Stimulated activated naive CD8-positive, alpha-beta T cell treated with anti-CD3 and anti-CD28 coated beads, Interleukin-15, amount 100 ng/mL, for 72 hours (primary cell): ENCODE measurements around the gene PDLIM7.

Source experiments
- ATAC-seq: fragments of 150-1000 bp; cut with Tn5 transposase; 2 replicates; pipeline ENCODE4 v1.10.0; 2021; ENCODE audit warnings: mild to moderate bottlenecking, moderate library complexity
- DNase-seq, 2 donors: peaks; one replicate each; pipeline ENCODE4 v3.0.0; 2021 to 2022
- H3K27ac Mint-ChIP-seq, 2 donors: one replicate each; pipeline ENCODE4 v1.8.0; 2022; ENCODE audit warnings: mild to moderate bottlenecking in 2 of 2, mixed read lengths in 2 of 2, moderate library complexity in 2 of 2
- H3K27me3 Mint-ChIP-seq: one replicate; pipeline ENCODE4 v1.8.0; 2022; ENCODE audit warnings: mixed read lengths
- H3K4me1 Mint-ChIP-seq: one replicate; pipeline ENCODE4 v1.8.0; 2022; ENCODE audit warnings: mild to moderate bottlenecking, mixed read lengths
- H3K4me3 Mint-ChIP-seq, 2 donors: one replicate each; pipeline ENCODE4 v1.8.0; 2022; ENCODE audit warnings: mild to moderate bottlenecking in 2 of 2, mixed read lengths in 2 of 2, moderate library complexity in 1 of 2
- H3K9me3 Mint-ChIP-seq, 2 donors: one replicate each; pipeline ENCODE4 v1.8.0; 2022; ENCODE audit warnings: mixed read lengths in 2 of 2

The PDLIM7 gene

DNA sequence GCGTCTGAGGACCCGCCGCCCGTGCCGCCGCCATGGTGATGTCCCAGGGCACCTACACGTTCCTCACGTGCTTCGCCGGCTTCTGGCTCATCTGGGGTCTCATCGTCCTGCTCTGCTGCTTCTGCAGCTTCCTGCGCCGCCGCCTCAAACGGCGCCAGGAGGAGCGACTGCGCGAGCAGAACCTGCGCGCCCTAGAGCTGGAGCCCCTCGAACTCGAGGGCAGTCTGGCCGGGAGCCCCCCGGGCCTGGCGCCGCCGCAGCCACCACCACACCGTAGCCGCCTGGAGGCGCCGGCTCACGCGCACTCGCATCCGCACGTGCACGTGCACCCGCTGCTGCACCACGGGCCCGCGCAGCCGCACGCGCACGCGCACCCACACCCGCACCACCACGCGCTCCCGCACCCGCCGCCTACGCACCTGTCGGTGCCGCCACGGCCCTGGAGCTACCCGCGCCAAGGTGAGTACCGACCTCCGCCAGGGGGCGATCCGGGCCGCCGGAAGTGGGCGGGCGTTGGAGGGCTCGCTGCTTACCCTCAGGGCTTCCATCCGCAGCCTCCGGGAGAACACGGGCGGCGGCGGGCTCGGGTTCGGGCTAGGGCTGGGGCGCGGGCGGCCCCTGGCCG is 42.3 kb downstream of the PDLIM7 start:
- H3K27me3 Mint-ChIP-seq = no peaks in the 10 kb centered on the region
- H3K4me1 Mint-ChIP-seq = peaks cover 50% of the 10 kb centered on the region
- no peaks in the 10 kb centered on the region for H3K9me3 Mint-ChIP-seq
- H3K27ac Mint-ChIP-seq = peak overlapping the region in 1 of 2 donors; percentile 94
- ATAC-seq = peak; percentile 76
- peak; percentile 96 to 98 for DNase-seq
- peak overlapping the region; percentile 82 to 84 for H3K4me3 Mint-ChIP-seq

GRCh38 chr5:177454397-177455035 is 42.9 kb downstream of the PDLIM7 start:
- DNase-seq (peak; percentile 92 to 96), ATAC-seq (peak; percentile 46)
- no peaks in the 10 kb centered on the region for H3K27me3 Mint-ChIP-seq
- H3K4me1 Mint-ChIP-seq = peaks cover 50% of the 10 kb centered on the region
- peak overlapping the region in 1 of 2 donors; percentile 94 for H3K27ac Mint-ChIP-seq
- no peaks in the 10 kb centered on the region for H3K9me3 Mint-ChIP-seq
- peak overlapping the region; percentile 82 to 84 for H3K4me3 Mint-ChIP-seq

- peak; percentile 0 for ATAC-seq
- DNase-seq = peak in 1 of 2 donors; percentile 37
- Mint-ChIP-seq H3K27ac (peak overlapping the region in 1 of 2 donors; percentile 97), H3K4me3 (peak overlapping the region; percentile 82 to 84), H3K4me1 (peaks cover 50% of the 10 kb centered on the region), H3K9me3 (no peaks in the 10 kb centered on the region), H3K27me3 (no peaks in the 10 kb centered on the region)
Measured at GRCh38 chr5:177453852-177454396, 43.5 kb downstream of the PDLIM7 start.

- ATAC-seq = no peak
- Mint-ChIP-seq H3K4me1 (peaks cover 59% of the 10 kb centered on the region), H3K4me3 (peak overlapping the region; percentile 82 to 84), H3K27ac (peak overlapping the region in 1 of 2 donors; percentile 97), H3K9me3 (no peaks in the 10 kb centered on the region), H3K27me3 (no peaks in the 10 kb centered on the region)
- DNase-seq = no peak
Measured at GRCh38 chr5:177452688-177453638, 44.4 kb downstream of the PDLIM7 start.

DNA sequence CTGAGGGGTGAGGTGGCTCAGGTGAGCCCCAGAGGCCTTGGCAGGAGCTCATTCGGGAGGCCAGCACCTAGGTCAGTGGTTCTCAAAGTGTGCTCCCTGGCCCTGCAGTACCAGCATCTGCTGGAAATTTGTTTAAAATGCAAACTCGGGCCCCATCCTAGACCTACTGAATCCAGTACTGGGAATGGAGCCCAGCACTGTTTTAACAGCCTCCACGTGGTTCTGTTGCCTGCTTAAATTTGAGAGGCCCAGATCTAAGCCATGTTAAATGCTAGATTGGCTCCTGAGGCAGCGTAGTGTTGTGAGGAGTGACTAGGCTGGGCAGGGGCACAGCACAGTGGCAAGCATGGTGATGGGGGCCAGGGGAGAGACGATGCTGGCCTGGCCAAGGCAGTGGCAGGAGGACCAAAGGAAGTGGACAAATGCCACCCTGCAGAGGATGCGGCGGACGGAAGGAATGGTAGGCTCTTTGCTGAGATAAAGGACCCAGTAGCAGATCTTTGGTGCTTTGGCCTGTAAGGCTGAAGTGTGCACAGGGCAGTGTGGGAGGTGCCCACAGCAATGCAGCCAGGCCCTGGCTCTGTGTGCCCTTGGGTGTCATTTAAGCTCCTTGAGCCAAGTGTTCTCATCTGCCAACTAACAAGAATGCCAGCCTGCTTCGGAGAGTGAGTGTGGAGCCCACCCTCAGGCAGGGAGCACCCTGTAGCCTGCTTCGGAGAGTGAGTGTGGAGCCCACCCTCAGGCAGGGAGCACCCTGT is 46.6 kb downstream of the PDLIM7 start:
- ATAC-seq (no peak), DNase-seq (no peak)
- H3K9me3 Mint-ChIP-seq = no peaks in the 10 kb centered on the region
- peaks cover 54% of the 10 kb centered on the region for H3K4me1 Mint-ChIP-seq
- H3K27me3 Mint-ChIP-seq = no peaks in the 10 kb centered on the region
- H3K4me3 Mint-ChIP-seq = peak overlapping the region in 1 of 2 donors; percentile 31
- H3K27ac Mint-ChIP-seq = peak overlapping the region in 1 of 2 donors; percentile 95

DNA sequence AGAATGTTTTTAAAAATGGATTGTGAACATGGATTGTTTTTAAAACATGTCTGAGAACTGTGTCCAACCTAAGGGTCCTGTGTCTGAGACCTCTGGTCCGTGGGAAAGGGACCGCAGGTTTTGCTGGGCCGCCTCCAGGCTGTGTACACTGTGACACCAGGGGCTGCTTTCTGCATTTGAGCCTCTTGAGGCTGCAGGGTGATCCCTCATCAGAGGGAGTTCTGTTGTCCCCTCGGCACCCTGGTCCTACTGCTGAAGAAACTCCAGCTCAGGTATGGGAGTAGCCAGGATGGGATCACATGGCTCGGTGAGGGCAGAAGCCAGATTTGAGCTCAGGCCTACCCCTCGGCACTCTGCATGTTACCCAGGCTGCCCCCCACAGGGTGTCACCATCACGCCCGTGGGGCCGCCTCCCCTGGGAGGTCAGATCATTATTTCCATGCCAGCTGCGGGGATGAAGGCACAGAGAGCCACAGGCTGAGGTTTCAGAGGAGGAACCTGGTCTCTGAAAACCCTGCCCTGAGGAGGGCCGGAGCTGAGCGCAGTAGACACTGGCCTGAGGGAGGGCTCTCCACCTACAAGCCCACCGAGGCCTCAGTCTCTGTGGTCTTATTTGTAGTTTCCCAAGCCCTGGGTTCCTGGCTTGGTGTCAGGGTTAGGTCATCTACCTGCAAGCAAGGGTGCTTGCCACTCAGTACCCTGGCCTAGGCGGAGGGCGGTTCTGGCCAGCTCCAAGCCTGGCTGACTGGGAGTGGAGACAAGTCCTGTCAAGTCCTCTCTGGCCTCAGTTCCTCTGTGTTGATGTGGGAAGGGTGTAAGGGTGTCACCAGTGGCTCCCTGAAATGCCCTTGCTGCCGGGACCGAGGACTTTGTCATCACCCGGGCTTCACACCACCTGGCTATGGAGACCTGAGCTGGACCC is 48.0 kb downstream of the PDLIM7 start:
- Mint-ChIP-seq H3K27ac (peak overlapping the region in 1 of 2 donors; percentile 42), H3K4me3 (no peak overlapping the region), H3K27me3 (no peaks in the 10 kb centered on the region), H3K9me3 (no peaks in the 10 kb centered on the region), H3K4me1 (peaks cover 68% of the 10 kb centered on the region)
- DNase-seq (no peak), ATAC-seq (no peak)

DNA sequence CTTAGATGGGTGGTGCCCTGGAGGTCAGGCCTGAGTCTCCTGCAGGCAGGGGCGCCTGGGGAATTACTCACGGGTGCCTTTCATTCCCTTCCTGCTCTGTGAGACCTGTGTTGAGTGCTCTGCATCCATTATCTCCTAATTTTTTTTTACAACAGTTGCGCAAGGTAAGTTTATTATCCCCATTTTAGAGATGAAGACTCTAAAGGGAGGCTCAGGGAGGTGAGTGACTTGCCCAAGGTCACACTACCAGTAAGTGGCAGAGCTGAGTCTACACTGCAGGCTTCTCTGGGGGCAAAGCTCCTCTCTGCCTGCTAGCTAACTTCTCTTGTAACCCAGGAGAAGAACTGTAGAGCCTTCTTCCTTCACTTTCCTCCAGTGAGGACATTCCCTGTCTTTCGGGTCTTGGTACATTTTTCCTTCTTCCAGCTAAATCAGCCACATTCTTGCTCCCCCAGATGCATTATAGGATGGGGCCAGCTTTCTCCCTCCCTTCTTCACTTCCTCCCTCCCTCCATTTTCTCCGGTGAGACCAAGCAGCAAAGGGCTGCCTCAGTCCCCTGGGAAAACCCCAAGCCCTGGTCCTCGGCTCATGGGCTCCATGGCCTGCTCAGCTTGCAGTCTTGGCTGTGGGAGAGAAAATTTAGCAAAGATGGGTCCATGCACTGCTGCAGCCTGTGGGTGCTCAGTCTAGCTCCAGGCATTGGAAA is 49.0 kb downstream of the PDLIM7 start:
- DNase-seq = no peak
- Mint-ChIP-seq H3K9me3 (no peaks in the 10 kb centered on the region), H3K4me1 (peaks cover 71% of the 10 kb centered on the region), H3K4me3 (peak overlapping the region; percentile 59 to 76), H3K27ac (peak overlapping the region; percentile 61 to 73), H3K27me3 (no peaks in the 10 kb centered on the region)
- no peak for ATAC-seq

GRCh38 chr5:177447611-177448243 is 49.7 kb downstream of the PDLIM7 start:
- DNase-seq (peak in 1 of 2 donors; percentile 43), ATAC-seq (peak; percentile 2)
- H3K27ac Mint-ChIP-seq = peak overlapping the region; percentile 25 to 74
- no peaks in the 10 kb centered on the region for H3K27me3 Mint-ChIP-seq
- peaks cover 71% of the 10 kb centered on the region for H3K4me1 Mint-ChIP-seq
- no peaks in the 10 kb centered on the region for H3K9me3 Mint-ChIP-seq
- H3K4me3 Mint-ChIP-seq = peak overlapping the region; percentile 59 to 76

DNA sequence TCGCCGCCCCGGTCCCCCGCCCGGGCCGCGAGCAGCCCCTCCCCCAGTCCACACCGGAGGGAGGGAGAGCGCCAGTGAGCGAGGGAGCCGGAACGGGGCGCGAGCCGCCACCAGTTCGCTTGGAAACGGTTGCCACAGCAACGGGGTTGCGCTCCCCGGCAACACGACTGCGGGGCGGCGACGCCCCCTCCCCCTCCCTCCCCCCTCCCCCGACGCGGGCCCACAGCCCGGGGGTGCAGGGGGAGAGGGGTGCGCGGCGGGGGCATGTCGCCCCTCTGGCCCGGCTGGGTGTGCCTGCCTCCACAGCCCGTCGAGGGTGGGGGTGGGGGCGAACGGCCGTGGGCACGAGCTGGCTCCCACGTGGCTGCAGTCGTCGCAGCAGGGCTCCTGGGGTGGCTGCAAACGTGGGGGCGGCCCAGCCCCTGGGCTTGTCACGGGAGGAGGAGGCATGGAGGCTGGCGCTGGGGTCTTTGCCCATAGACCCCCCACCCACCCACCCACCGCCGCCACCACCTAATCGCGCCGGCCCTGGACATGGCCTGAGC is 50.3 kb downstream of the PDLIM7 start:
- peak; percentile 44 for ATAC-seq
- H3K4me3 Mint-ChIP-seq = peak overlapping the region in 1 of 2 donors; percentile 76
- no peaks in the 10 kb centered on the region for H3K9me3 Mint-ChIP-seq
- no peak overlapping the region for H3K27ac Mint-ChIP-seq
- H3K27me3 Mint-ChIP-seq = no peaks in the 10 kb centered on the region
- H3K4me1 Mint-ChIP-seq = peaks cover 72% of the 10 kb centered on the region
- peak; percentile 57 to 64 for DNase-seq

DNA sequence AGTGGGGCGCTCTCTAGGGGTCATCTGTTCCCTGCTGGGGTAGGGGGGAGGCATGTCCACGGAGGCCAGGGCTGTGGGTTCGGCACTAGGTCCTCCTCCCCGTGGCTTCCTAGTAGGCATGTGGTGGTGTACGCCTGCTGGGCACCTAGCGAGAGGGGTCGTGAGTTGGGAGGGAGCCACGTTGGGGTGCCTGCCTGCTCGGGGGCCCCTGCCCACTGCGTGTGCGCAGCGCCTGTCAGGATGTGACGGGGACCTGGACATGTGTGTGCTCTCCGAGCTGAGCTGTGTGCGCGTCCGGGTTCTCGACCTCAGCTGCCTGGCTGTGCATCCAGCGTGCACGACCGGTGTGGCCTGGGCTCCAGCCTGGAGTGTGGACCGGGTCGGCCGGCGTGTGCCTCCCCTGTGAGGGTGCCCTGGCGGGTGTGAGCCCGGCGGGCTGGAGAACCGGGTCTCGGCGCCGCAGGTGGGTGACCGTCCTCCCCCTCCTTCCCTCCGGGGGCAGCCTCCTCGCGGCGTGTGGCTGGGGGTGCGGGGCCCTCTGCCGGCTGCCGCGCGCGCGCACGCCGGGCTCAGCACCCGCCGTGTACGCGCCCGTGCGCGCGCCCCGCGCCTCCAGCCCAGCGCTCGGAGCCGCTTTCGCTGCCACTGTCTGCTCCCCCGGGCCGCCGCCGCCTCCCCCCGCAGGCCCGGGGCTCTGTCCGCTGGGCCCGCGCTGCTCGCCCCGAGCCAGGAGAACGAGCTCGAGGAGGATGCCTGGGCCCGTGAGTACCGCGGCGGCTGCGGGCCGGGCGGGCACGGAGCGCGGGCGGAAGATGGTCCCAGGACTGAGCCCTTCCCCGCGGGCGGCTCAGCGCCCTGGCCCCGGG is 51.0 kb downstream of the PDLIM7 start, which contains the start of gene PRR7:
PRR7 (plus strand) TSS at position 615 of the 866 bp plus-strand sequence. CDS start 8,254 bp downstream, outside the sequence.
- H3K4me1 Mint-ChIP-seq = peaks cover 72% of the 10 kb centered on the region
- ATAC-seq (peak; percentile 74), DNase-seq (peak; percentile 74 to 78)
- peak within 1 kb of the TSS; percentile 76 to 81 for H3K4me3 Mint-ChIP-seq
- H3K27ac Mint-ChIP-seq = peak within 1 kb of the TSS; percentile 81 to 88
- H3K27me3 Mint-ChIP-seq = no peaks in the 10 kb centered on the region
- H3K9me3 Mint-ChIP-seq = no peaks in the 10 kb centered on the region

DNA sequence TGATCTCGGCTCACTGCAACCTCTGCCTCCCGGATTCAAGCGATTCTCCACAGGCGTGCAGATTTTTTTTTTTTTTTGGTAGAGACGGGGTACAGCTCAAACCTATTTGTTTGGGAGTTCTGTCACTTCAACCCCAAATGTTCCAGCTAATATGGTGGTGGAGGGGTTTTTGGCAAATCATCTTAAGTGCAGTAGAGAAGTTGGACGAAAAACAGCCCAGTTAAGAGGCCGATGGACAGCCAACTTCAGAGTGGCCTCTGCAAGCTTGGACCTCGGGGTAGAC is 51.5 kb downstream of the PDLIM7 start:
- Mint-ChIP-seq H3K4me3 (peak overlapping the region; percentile 71 to 81), H3K27ac (peak overlapping the region; percentile 81 to 88), H3K4me1 (peaks cover 74% of the 10 kb centered on the region), H3K9me3 (no peaks in the 10 kb centered on the region), H3K27me3 (no peaks in the 10 kb centered on the region)
- ATAC-seq = no peak
- no peak for DNase-seq
